ENCODE data around the gene DIS3L2.

DIS3L2 gene

GRCh38 chr2:232203166-232203891 is 241.8 kb downstream of the DIS3L2 start:
- Histone ChIP-seq H3K9me3 (ENCODE audit: control insufficient read depth in 1 of 2, low read length in 2 of 2) (no peaks in the 10 kb centered on the region), H3K4me3 (ENCODE audit: low read depth in 1 of 2, low read length in 2 of 2) (no peak overlapping the region), H3K27me3 (ENCODE audit: low read depth, low read length) (no peaks in the 10 kb centered on the region), H3K4me1 (ENCODE audit: control insufficient read depth in 1 of 2, insufficient read depth in 2 of 2, low read length in 2 of 2) (peaks cover 0 to 7% of the 10 kb centered on the region in 2 donors), H3K27ac (ENCODE audit: low read length) (no peak overlapping the region), H3K36me3 (ENCODE audit: control insufficient read depth in 1 of 2, insufficient read depth in 2 of 2, low read length in 2 of 2) (peaks cover 2 to 7% of the 10 kb centered on the region in 2 donors)

GRCh38 chr2:232203936-232204335 is 242.4 kb downstream of the DIS3L2 start:
- no peak overlapping the region for H3K4me3 ChIP-seq (ENCODE audit: low read depth in 1 of 2, low read length in 2 of 2)

GRCh38 chr2:232204457-232204931 is 243.0 kb downstream of the DIS3L2 start:
- no peak overlapping the region for H3K4me3 ChIP-seq (ENCODE audit: low read depth in 1 of 2, low read length in 2 of 2)
- H3K27me3 ChIP-seq (ENCODE audit: low read depth, low read length) = no peaks in the 10 kb centered on the region
- peaks cover 0 to 7% of the 10 kb centered on the region in 2 donors for H3K4me1 ChIP-seq (ENCODE audit: control insufficient read depth in 1 of 2, insufficient read depth in 2 of 2, low read length in 2 of 2)
- H3K36me3 ChIP-seq (ENCODE audit: control insufficient read depth in 1 of 2, insufficient read depth in 2 of 2, low read length in 2 of 2) = peaks cover 0 to 2% of the 10 kb centered on the region in 2 donors
- no peak overlapping the region for H3K27ac ChIP-seq (ENCODE audit: low read length)
- H3K9me3 ChIP-seq (ENCODE audit: control insufficient read depth in 1 of 2, low read length in 2 of 2) = no peaks in the 10 kb centered on the region

More at GRCh38 chr2:232203936-232204335, 242.4 kb downstream of the DIS3L2 start:
- Histone ChIP-seq H3K27me3 (ENCODE audit: low read depth, low read length) (no peaks in the 10 kb centered on the region), H3K4me1 (ENCODE audit: control insufficient read depth in 1 of 2, insufficient read depth in 2 of 2, low read length in 2 of 2) (peaks cover 0 to 7% of the 10 kb centered on the region in 2 donors), H3K27ac (ENCODE audit: low read length) (no peak overlapping the region), H3K36me3 (ENCODE audit: control insufficient read depth in 1 of 2, insufficient read depth in 2 of 2, low read length in 2 of 2) (peaks cover 1 to 2% of the 10 kb centered on the region in 2 donors), H3K9me3 (ENCODE audit: control insufficient read depth in 1 of 2, low read length in 2 of 2) (no peaks in the 10 kb centered on the region)

GRCh38 chr2:232207174-232207573 is 245.7 kb downstream of the DIS3L2 start:
- no peaks in the 10 kb centered on the region for H3K27me3 ChIP-seq (ENCODE audit: low read depth, low read length)
- H3K27ac ChIP-seq (ENCODE audit: low read length) = no peak overlapping the region

GRCh38 chr2:232210306-232210705 is 248.8 kb downstream of the DIS3L2 start:
- no peaks in the 10 kb centered on the region for H3K27me3 ChIP-seq (ENCODE audit: low read depth, low read length)
- no peaks in the 10 kb centered on the region for H3K4me1 ChIP-seq (ENCODE audit: control insufficient read depth in 1 of 2, insufficient read depth in 2 of 2, low read length in 2 of 2)
- H3K9me3 ChIP-seq (ENCODE audit: control insufficient read depth in 1 of 2, low read length in 2 of 2) = no peaks in the 10 kb centered on the region
- H3K27ac ChIP-seq (ENCODE audit: low read length) = no peak overlapping the region
- H3K4me3 ChIP-seq (ENCODE audit: low read depth in 1 of 2, low read length in 2 of 2) = no peak overlapping the region
- peaks cover 13 to 14% of the 10 kb centered on the region in 2 donors for H3K36me3 ChIP-seq (ENCODE audit: control insufficient read depth in 1 of 2, insufficient read depth in 2 of 2, low read length in 2 of 2)

More at GRCh38 chr2:232207174-232207573, 245.7 kb downstream of the DIS3L2 start:
- Histone ChIP-seq H3K36me3 (ENCODE audit: control insufficient read depth in 1 of 2, insufficient read depth in 2 of 2, low read length in 2 of 2) (peaks cover 13 to 15% of the 10 kb centered on the region in 2 donors), H3K9me3 (ENCODE audit: control insufficient read depth in 1 of 2, low read length in 2 of 2) (no peaks in the 10 kb centered on the region), H3K4me1 (ENCODE audit: control insufficient read depth in 1 of 2, insufficient read depth in 2 of 2, low read length in 2 of 2) (peaks cover 0 to 7% of the 10 kb centered on the region in 2 donors), H3K4me3 (ENCODE audit: low read depth in 1 of 2, low read length in 2 of 2) (no peak overlapping the region)

GRCh38 chr2:232211743-232212686 is 250.5 kb downstream of the DIS3L2 start:
- Histone ChIP-seq H3K9me3 (ENCODE audit: control insufficient read depth in 1 of 2, low read length in 2 of 2) (no peaks in the 10 kb centered on the region), H3K4me1 (ENCODE audit: control insufficient read depth in 1 of 2, insufficient read depth in 2 of 2, low read length in 2 of 2) (no peaks in the 10 kb centered on the region), H3K4me3 (ENCODE audit: low read depth in 1 of 2, low read length in 2 of 2) (no peak overlapping the region), H3K27ac (ENCODE audit: low read length) (no peak overlapping the region), H3K27me3 (ENCODE audit: low read depth, low read length) (no peaks in the 10 kb centered on the region), H3K36me3 (ENCODE audit: control insufficient read depth in 1 of 2, insufficient read depth in 2 of 2, low read length in 2 of 2) (peaks cover 13 to 14% of the 10 kb centered on the region in 2 donors)

- Histone ChIP-seq H3K4me1 (ENCODE audit: control insufficient read depth in 1 of 2, insufficient read depth in 2 of 2, low read length in 2 of 2) (no peaks in the 10 kb centered on the region), H3K27ac (ENCODE audit: low read length) (no peak overlapping the region), H3K9me3 (ENCODE audit: control insufficient read depth in 1 of 2, low read length in 2 of 2) (no peaks in the 10 kb centered on the region), H3K4me3 (ENCODE audit: low read depth in 1 of 2, low read length in 2 of 2) (no peak overlapping the region), H3K27me3 (ENCODE audit: low read depth, low read length) (no peaks in the 10 kb centered on the region), H3K36me3 (ENCODE audit: control insufficient read depth in 1 of 2, insufficient read depth in 2 of 2, low read length in 2 of 2) (peaks cover 14 to 16% of the 10 kb centered on the region in 2 donors)
These were observed 251.7 kb downstream of the DIS3L2 start for GRCh38 chr2:232213176-232213575.

- H3K27ac ChIP-seq (ENCODE audit: low read length) = no peak overlapping the region
- no peak overlapping the region for H3K4me3 ChIP-seq (ENCODE audit: low read depth in 1 of 2, low read length in 2 of 2)
- no peaks in the 10 kb centered on the region for H3K4me1 ChIP-seq (ENCODE audit: control insufficient read depth in 1 of 2, insufficient read depth in 2 of 2, low read length in 2 of 2)
- no peaks in the 10 kb centered on the region for H3K9me3 ChIP-seq (ENCODE audit: control insufficient read depth in 1 of 2, low read length in 2 of 2)
- no peaks in the 10 kb centered on the region for H3K27me3 ChIP-seq (ENCODE audit: low read depth, low read length)
- H3K36me3 ChIP-seq (ENCODE audit: control insufficient read depth in 1 of 2, insufficient read depth in 2 of 2, low read length in 2 of 2) = peaks cover 14 to 18% of the 10 kb centered on the region in 2 donors
These were observed 252.5 kb downstream of the DIS3L2 start for GRCh38 chr2:232214053-232214452.

- H3K4me3 ChIP-seq (ENCODE audit: low read depth in 1 of 2, low read length in 2 of 2) = no peak overlapping the region
- peaks cover 4 to 9% of the 10 kb centered on the region in 2 donors for H3K36me3 ChIP-seq (ENCODE audit: control insufficient read depth in 1 of 2, insufficient read depth in 2 of 2, low read length in 2 of 2)
- no peak overlapping the region for H3K27ac ChIP-seq (ENCODE audit: low read length)
- no peaks in the 10 kb centered on the region for H3K9me3 ChIP-seq (ENCODE audit: control insufficient read depth in 1 of 2, low read length in 2 of 2)
- no peaks in the 10 kb centered on the region for H3K4me1 ChIP-seq (ENCODE audit: control insufficient read depth in 1 of 2, insufficient read depth in 2 of 2, low read length in 2 of 2)
- H3K27me3 ChIP-seq (ENCODE audit: low read depth, low read length) = no peaks in the 10 kb centered on the region
These were observed 254.5 kb downstream of the DIS3L2 start for GRCh38 chr2:232216028-232216427.

- Histone ChIP-seq H3K36me3 (ENCODE audit: control insufficient read depth in 1 of 2, insufficient read depth in 2 of 2, low read length in 2 of 2) (peaks cover 5 to 8% of the 10 kb centered on the region in 2 donors), H3K27ac (ENCODE audit: low read length) (no peak overlapping the region)
These were observed 257.4 kb downstream of the DIS3L2 start for GRCh38 chr2:232218778-232219495.

GRCh38 chr2:232219496-232219870 is 258.0 kb downstream of the DIS3L2 start:
- Histone ChIP-seq H3K27ac (ENCODE audit: low read length) (no peak overlapping the region), H3K9me3 (ENCODE audit: control insufficient read depth in 1 of 2, low read length in 2 of 2) (no peaks in the 10 kb centered on the region), H3K4me3 (ENCODE audit: low read depth in 1 of 2, low read length in 2 of 2) (no peak overlapping the region)

More at GRCh38 chr2:232218778-232219495, 257.4 kb downstream of the DIS3L2 start:
- H3K4me1 ChIP-seq (ENCODE audit: control insufficient read depth in 1 of 2, insufficient read depth in 2 of 2, low read length in 2 of 2) = no peaks in the 10 kb centered on the region
- no peaks in the 10 kb centered on the region for H3K27me3 ChIP-seq (ENCODE audit: low read depth, low read length)
- H3K9me3 ChIP-seq (ENCODE audit: control insufficient read depth in 1 of 2, low read length in 2 of 2) = no peaks in the 10 kb centered on the region
- no peak overlapping the region for H3K4me3 ChIP-seq (ENCODE audit: low read depth in 1 of 2, low read length in 2 of 2)

More at GRCh38 chr2:232219496-232219870, 258.0 kb downstream of the DIS3L2 start:
- H3K36me3 ChIP-seq (ENCODE audit: control insufficient read depth in 1 of 2, insufficient read depth in 2 of 2, low read length in 2 of 2) = peaks cover 5 to 8% of the 10 kb centered on the region in 2 donors
- no peaks in the 10 kb centered on the region for H3K27me3 ChIP-seq (ENCODE audit: low read depth, low read length)
- no peaks in the 10 kb centered on the region for H3K4me1 ChIP-seq (ENCODE audit: control insufficient read depth in 1 of 2, insufficient read depth in 2 of 2, low read length in 2 of 2)

Data from muscle layer of duodenum (tissue), 2 donors.